SH-SY5Y (cell line): Measurements from ENCODE around the gene EIF4E1B.

Experiments used
- GATA2 ChIP-seq: IDR thresholded peaks from 2 replicates; pipeline ENCODE4 v1.6.1; 2011; ENCODE audit warnings: mild to moderate bottlenecking, low read depth, low read length
- GATA3 ChIP-seq: IDR thresholded peaks from 2 replicates; pipeline ENCODE4 v1.6.1; 2011; ENCODE audit warnings: low read depth, mild to moderate bottlenecking, low read length, moderate library complexity

GRCh38 chr5:176671399-176671798 is 40.9 kb downstream of the EIF4E1B start:
- no peak for TF ChIP-seq GATA2
- TF ChIP-seq GATA3 = no peak
